HS-5 (cell line): Measurements from ENCODE around the gene MARK2.
"Not testable (repeated sequence)": the region's sequence is repeated elsewhere in the genome, so short reads cannot be mapped to it uniquely, and the experiment has no call there.

Experiments
- DNase-seq: peaks from one replicate; pipeline ENCODE4 v3.0.0-alpha.2; 2012; ENCODE audit warnings: low read depth

Gene MARK2

DNA sequence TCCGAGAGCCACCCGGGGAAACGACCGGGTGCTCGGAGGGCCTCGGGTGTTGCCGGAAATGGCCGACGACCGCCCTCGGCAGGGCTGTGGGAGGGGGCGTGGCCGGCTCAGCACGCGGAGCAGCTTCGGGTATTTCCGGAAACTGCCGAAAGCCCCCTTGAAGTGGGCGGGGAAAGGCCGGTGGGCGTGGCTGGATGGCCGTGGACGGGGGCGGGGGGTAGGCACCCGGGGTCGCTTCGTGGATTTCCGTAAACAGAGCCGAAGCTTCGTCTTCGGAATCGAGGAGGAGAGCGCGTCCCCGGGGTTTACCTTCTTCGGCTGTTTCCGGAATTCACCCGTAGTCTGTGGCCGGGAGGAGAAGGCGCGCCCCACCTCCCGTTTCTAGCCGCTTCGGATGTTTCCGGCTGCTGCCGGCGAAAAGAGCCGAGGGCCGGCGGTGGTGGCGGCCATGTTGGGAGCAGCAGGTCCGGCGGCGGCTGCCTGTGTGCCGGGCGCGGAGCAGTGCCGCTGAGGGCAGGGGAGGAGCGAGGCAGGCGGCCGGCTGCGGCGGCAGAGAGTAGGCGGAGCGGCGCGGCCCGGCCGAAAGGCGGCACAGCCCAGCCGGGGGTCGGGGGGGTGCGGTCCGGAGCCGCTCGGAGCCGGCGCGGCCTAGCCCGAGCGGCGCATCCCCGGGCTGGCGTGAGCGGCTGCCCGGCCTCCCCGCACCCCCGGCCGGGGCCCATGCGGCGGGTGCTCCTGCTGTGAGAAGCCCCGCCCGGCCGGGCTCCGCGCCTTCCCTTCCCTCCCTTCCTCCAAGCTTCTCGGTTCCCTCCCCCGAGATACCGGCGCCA is at the start of gene MARK2:
MARK2 (plus strand) TSS at position 433 of the 830 bp plus-strand sequence; CDS start at position 830, 397 bp downstream.
- peak; percentile 94 for DNase-seq

DNA sequence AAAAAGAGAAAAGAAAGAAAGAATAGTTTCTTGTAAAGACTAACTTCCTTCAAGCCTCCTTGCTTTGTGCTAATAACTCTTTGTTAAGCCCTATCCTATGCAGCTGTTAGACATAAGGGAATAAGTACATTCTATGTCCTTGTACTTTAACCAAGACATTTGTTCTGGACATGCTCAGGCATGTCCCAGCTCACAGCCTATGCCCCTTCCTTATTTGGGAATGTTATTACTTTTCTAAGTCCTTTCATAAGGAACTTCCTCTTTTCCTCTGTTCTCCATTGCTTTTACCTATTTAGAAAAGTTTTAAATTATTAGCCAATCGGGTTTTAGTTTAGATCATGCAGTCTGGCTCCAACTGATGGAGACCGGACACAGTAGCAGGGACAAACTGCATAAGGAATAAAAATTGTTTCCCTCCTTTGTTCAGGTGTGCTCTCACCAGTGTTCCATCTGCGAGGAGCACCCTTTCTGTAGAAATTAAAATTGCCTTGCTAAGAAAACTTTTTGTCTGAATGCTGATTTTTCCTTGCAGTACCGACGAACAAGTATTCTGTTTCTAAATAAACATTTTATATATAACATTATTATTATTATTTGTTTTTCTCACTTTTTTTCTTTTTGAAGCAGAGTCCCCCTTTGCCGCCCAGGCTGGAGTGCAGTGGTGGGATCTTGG is 47.3 kb upstream of the MARK2 start:
- DNase-seq, result no peak

DNA sequence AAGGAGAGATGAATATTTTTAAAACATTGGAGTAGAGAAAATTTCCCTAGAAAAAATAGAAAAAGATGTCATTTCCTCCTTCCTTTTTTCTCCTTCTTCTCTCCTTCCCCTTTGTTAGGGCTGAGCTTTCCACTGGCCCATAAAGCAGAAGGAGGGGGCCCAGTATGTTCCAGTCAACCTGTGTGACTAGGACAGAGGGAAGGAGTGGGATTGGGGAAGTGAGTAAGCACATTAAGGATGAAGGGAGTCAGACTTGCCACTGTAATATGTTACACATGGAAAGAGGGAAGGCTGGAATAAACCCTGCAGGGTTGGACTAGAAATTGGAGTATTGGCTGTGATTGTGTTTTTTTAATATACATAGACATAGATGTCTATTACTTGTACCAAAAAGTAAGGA is 45.7 kb upstream of the MARK2 start:
- no peak for DNase-seq

DNA sequence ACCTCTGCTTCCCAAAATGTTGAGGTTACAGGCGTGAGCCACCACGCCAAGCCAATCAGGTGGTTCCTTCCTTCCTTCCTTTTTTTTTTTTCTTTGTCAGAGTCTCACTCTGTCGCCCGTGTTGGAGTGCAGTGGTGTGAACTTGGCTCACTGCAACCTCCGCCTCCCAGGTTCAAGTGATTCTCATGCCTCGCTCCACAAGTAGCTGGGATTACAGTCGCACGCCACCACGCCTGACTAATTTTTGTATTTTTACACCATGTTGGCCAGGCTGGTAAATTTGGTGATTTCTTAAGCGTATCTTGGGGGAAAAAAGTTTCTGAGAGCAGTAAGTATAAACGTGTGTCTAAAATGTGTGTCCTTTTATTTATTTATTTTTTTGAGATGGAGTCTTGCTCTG is 43.8 kb upstream of the MARK2 start:
- DNase-seq, result no peak

DNA sequence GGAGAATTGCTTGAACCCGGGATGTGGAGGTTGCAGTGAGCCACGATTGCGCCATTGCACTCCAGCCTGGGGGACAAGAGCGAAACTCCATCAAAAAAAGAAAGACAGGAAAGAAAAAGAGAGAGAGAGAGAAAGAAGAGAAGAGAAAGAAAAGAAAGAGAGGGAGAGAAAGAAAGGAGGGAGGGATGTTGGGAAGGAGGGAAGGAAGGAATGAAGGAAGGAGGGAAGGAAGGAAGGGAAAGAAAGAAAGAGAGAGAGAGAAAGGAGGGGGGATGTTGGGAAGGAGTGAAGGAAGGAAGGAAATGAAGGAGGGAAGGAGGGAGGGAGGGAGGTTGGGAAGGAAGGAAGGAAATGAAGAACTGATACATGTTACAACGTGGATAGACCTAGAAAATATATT is 38.0 kb upstream of the MARK2 start:
- DNase-seq, result no peak

DNA sequence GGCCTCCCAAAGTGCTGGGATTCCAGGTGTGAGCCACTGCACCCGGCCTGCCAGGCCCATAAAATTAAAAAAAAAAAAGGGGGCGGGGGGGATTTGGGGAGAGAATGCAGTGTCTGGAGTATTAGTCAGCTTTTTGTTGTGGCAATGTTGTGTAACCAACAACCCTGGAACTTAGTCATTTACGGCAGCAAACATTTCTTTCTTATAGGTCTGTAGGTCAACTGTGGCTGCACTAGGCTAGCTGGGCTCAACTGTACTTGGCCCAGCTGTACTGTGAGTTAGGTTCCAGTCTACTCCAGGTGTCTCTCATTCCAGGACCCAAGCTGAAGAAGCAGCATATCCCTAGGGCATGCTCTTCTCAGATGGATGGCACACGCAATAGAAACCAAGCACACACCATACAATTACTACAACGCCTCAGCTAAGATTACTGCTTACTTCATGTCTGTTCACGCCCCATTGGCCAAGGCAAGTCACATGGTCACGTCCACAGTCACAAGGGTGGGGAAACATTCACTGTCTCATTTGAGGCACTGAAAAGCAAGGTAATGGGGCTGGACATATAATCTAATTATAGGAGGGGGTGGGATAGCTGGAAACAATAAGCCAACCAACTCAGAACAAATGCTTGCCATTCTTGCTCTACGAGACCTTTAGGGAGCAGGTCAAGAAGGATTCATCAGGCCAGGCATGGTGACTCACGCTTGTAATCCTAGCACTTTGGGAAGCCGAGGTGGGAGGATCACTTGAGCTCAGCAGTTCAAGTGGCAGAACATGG is 36.1 kb upstream of the MARK2 start:
- peak; percentile 59 for DNase-seq

DNA sequence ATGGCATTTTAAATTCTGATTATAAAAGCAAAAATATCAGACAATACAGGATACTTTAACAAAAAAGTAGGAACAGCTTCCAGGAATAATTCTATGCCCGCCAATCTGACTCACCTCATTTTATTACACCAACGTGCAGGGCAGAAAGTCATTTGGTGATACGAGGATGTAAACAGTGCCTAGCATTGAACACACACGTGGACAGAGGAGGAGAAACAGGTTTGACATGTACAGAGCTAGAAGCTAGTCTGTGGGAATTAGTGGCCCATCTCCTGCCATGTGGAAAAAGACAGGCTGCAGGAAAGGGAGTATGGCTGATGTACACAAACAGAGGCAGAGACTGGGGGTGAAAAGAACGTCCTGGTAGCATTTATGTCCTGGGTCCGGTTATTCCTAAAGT is 34.7 kb upstream of the MARK2 start:
- no peak for DNase-seq

DNA sequence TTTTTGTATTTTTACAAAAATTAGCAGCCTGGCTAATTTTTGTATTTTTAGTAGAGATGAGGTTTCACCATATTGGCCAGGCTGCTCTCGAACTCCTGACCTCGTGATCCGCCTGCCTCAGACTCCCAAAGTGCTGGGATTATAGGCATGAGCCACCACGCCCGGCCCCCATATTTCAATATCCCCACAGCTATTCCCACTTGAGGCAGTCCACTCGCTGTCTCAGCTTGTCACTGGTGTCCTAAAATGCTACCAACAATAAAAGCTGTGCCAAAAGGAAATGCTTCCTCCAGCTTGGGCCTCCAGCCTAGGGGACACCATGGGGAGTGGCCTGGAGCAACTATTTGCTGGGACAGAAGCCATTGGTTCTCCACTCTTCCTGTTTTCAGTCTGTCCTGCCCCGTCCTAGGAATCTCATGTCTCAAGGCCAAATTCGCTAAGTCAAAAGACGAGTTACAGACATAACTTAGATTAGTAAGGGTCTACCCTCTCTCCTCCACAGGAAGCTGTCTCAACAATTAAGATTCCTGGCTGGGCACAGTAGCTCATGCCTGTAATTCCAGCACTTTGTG is 33.0 kb upstream of the MARK2 start:
- DNase-seq, result no peak

DNA sequence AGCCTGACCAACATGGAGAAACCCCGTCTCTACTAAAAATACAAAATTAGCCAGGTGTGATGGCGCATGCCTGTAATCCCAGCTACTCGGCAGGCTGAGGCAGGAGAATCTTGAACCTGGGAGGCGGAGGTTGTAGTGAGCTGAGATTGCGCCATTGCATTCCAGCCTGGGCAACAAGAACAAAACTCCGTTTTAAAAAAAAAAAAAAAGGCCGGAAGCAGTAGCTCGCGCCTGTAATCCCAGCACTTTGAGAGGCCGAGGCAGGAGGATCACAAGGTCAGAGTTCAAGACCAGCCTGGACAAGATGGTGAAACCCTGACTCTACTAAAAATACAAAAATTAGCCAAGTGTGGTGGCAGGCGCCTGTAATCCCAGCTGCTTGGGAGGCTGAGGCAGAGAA is 28.5 kb upstream of the MARK2 start:
- DNase-seq, result not testable (repeated sequence)

DNA sequence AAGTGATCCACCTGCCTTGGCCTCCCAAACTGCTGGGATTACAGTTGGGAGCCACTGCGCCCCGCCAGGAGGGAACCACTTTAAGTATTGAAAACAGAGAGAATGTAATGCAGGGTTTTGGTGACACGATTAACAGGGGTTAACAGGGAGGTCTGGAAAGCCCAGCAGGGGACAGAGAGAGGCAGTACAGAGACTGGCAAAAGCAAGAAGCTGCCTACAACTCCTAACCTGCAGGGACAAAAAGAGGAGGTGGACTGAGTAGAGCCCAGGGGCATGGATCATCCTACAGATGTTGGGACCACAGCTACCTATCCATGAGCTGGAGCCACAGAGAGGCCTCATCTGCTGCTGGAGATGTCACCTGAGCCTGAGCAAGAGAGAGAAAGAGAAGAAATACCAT is 27.4 kb upstream of the MARK2 start:
- DNase-seq, result no peak

DNA sequence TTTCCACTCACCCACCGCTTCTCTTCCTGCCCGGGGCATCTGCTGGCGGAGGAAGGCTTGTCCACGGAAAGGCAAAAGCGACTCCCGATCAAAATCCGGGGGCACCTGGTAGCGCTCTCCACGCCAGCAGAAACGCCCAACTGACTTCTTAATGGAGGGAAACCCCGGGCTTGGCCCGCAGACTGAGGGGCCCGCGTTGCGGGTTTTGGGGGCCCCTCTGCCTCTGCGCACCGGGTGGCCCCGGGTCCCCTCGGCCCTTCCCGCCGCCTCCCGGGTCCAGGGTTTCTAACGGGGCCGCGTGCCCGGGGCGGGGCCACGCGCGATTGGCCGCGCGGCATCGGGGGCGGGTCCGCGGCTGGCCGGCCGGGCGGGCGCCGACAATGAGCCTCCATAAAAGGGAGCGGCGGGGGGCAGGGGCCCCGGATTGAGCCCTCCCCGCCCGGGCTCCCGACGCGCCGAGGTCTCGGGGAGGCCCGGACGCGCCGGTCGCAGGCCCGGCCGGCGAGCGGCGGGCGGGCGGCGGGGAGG is 25.8 kb upstream of the MARK2 start, which contains the start of gene SPINDOC:
SPINDOC (plus strand) TSS at position 422 of the 528 bp plus-strand sequence. CDS start 231 bp downstream, outside the sequence.
- DNase-seq, result peak; percentile 19

DNA sequence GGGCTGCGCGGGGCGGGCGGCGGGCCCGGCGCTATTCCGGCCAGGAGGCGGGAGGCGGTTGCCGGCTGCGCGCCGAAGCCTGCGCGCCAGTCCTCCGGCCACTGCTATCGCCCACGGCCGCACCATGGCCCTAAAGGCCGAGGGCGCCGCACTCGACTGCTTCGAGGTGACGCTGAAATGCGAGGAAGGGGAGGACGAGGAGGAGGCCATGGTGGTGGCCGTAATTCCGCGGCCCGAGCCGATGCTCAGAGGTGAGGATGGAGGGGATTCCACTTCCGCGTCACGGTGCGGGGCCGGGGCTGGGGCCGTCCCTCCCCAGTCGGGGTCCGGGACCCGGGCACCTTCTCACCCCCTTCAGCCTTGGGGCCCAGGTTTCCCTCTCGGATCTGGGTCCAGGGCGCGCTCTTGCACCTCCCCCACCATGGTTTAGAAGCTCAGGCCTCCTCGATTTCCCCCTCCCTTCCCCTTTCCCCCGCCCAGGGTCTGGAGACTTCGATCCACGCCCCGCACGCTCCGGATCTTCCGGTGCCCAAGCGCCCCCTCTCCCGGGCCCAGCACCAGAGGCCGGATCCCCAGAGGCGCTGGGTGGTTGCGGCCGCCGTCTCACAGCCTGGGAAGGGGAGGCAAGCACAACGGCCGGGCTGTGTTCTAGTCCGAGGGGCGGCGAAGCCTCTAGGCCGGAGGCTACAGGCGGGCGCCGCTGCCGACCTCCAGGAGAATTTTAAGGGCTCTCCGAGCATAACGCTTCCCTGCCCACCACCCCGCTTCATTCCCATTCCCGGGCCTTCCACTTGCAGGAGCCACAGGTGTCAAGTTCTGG is 25.1 kb upstream of the MARK2 start:
- DNase-seq, result no peak

DNA sequence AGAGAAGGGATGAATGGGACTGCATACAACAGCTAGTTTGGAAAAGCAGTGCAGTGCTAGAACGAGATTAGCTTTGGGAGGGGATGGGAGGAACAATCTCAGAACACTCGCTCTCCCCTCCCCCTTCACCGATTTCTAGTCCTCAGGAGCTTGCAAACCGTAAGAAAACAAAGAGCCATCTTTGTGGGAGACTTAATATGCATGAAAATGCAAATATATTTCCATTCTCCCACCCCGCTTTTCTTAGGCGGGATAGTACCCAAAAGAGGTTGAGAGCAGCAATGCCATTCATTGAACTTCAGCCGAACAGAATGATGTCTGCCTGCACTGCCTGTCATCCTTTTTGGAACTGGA is 24.6 kb upstream of the MARK2 start:
- DNase-seq, result no peak

DNA sequence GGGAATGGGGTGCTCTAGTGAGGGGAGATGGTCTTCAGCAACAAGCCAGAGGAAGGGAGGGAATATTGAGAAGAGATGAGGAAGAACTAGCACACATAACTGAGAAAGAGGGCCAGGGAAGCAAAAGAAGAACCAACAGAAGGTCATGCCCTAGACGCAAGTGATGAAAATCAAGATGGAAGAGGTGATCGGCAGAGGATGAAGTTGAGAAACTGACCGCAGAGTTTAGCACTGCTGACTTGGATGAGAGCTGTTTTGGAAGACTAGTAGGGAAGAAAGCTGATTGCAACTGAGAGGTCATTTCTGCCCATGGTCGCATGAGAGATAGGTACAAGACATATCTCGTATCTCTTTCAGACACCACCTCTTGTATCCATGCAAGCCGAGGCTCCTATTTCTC is 22.7 kb upstream of the MARK2 start:
- no peak for DNase-seq

DNA sequence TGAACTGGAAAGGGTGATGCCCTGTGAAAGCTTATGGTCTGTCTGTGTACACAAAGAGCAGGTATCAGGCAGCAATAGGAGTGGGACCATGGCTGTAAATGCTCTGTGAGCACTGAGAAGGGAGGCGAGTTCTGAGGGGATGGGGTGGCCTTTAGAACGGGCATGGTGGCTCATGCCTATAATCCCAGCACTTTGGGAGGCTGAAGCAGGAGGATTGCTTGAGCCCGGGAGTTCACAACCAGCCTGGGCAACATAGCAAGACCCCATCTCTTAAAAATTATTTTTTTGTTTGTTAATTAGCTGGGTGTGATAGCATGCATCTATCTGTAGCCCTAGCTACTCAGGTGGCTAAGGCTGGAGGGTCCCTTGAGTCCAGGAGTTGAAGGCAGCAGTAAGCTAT is 22.2 kb upstream of the MARK2 start:
- no peak for DNase-seq

DNA sequence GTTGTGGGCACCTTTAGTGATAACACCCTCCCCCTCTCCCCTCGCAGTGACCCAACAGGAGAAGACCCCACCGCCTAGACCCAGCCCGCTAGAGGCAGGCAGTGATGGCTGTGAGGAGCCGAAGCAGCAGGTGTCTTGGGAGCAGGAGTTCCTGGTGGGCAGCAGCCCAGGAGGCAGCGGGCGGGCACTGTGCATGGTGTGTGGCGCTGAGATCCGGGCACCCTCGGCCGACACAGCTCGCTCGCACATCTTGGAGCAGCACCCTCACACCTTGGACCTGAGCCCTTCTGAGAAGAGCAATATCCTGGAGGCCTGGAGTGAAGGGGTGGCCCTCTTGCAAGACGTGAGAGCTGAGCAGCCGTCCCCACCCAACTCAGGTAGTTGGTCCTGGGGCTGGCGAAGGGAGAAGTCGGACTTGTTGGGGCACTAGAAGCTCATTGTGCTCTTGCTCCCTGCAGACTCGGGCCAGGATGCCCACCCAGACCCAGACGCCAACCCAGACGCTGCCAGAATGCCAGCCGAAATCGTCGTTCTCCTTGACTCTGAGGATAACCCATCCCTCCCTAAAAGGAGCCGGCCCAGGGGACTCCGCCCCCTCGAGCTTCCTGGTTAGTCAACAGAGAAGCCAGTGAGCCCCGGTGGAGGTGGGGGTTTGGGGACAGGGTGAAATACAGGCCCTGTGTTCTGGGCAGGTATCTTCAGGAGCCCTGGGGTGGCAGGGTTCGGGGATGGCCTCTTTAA is 21.0 kb upstream of the MARK2 start:
- no peak for DNase-seq

DNA sequence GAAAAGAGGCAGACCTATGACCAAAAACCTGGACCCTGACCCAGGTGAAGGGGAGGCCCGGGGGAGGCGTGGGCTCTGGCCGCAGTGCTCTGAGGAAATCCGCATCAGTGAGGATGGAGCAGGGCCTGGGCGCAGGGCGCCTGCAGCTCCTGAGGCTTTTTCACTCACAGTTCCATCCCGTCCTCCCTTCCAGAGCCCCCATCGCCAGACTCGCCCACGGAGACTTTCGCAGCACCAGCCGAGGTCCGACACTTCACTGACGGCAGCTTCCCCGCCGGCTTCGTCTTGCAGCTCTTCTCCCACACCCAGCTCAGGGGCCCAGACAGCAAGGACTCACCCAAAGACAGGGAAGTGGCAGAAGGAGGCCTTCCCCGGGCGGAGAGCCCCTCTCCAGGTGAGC is 20.3 kb upstream of the MARK2 start:
- no peak for DNase-seq

DNA sequence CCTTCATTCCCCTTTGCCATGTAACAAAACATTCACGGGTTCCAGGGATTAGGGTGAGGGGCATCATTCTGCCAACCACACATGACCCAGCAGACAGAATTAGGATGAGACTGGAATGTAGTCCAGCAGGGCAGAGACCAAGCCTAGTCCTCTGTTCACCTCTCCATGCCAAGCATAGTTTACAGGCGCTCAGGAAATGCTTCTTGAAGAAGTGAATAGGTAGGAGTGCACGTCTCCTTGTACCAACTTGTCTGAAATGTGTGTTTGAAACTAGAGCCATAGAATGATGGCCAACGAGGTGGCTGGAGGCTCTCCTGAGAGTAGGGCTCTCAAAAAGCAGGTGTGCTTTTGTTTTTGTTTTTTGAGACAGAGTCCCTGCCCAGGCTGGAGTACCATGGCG is 17.5 kb upstream of the MARK2 start:
- no peak for DNase-seq

DNA sequence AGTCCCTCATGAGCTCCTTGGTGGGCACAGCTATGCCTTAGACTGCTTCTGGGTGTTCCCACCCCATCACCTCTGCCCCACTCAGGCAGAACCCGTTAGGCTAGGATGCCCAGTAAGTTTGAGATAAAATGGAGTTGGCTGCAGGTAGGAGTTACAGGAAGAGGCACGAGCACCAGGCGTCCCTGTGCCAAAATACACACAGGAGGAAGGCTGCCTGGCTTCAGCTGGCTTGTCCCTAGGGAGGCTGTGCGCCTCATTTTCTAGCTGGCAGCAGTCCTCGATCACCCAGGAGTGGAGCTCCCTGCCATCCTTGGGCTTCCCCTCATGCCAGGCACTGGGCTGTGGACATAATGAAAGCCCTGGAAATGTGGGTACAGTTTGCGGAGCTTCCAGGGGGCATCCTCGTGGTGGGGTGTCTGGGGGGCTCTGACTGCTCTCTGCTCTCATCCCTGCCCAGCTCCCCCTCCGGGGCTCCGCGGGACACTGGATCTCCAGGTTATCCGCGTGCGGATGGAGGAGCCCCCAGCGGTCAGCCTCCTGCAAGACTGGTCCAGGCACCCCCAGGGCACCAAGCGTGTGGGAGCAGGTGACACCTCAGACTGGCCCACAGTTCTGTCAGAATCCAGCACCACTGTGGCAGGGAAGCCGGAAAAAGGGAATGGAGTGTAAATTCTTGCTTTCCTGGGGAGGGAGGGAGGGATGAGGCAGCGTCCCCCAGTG is 12.3 kb upstream of the MARK2 start:
- no peak for DNase-seq
